Liver (tissue), 3 donors: ENCODE data around the gene PCDHB12.
"Not testable (repeated sequence)": the region's sequence is repeated elsewhere in the genome, so short reads cannot be mapped to it uniquely, and the experiment has no call there.

ENCODE experiments used
- ATF3 ChIP-seq: IDR thresholded peaks from 2 replicates; pipeline ENCODE4 v1.6.1; 2016; ENCODE audit warnings: antibody characterized with exemption
- CTCF ChIP-seq: fragments of 150-350 bp; IDR thresholded peaks from 2 replicates; pipeline ENCODE4 v1.5.1; 2017; ENCODE audit warnings: improper control_type of control experiment, low read depth, low read length; ENCODE audit not compliant: missing input control
- SP1 ChIP-seq: IDR thresholded peaks from 2 replicates; pipeline ENCODE4 v1.6.1; 2018; ENCODE audit warnings: antibody characterized with exemption, mild to moderate bottlenecking
- TAF1 ChIP-seq: conservative IDR thresholded peaks from 2 replicates; pipeline ENCODE4 v1.6.1; 2016; ENCODE audit warnings: antibody characterized with exemption, mild to moderate bottlenecking
- donor health status: healthy.
- donor health status: healthy.

- not testable (repeated sequence) for TF ChIP-seq CTCF, SP1, TAF1, ATF3
Observed at GRCh38 chr5:141189131-141189530, 19.4 kb upstream of the PCDHB12 start.
